NCI-H460 (cell line): Measurements from ENCODE around the gene ABO. TPM values are rescaled to one million over a fixed set of nuclear protein-coding genes. Genes with fewer than 3 reads are reported as not detected.
"Not testable (repeated sequence)": the region's sequence is repeated elsewhere in the genome, so short reads cannot be mapped to it uniquely, and the experiment has no call there.

ENCODE experiments used
- DNase-seq: peaks from one replicate; pipeline ENCODE4 v3.0.0-alpha.2; 2016; ENCODE audit warnings: low read depth; ENCODE audit errors: extremely low read depth
- total RNA-seq: library from RNA; depleted of rRNA; stranded (reverse); fragments of >200 nt; shearing (Covaris generic); gene quantifications from 2 replicates; pipeline ENCODE4 v1.2.3, GENCODE V29; 2014

Gene ABO
- total RNA-seq, 1 experiment from 2014 or later: not detected

GRCh38 chr9:133294257-133294656, 19.3 kb upstream of the ABO start:
- DNase-seq: no peak

GRCh38 chr9:133290751-133291302, 15.8 kb upstream of the ABO start:
- DNase-seq: no peak

- DNase-seq: no peak
Measured at GRCh38 chr9:133286523-133286922, 11.5 kb upstream of the ABO start.

- no peak for DNase-seq
Measured at GRCh38 chr9:133285252-133285775, 10.3 kb upstream of the ABO start.

GRCh38 chr9:133284362-133284761, 9.4 kb upstream of the ABO start:
- no peak for DNase-seq

- not testable (repeated sequence) for DNase-seq
Measured at GRCh38 chr9:133283255-133284032, 8.4 kb upstream of the ABO start.

- DNase-seq: no peak
Measured at GRCh38 chr9:133282464-133283238, 7.7 kb upstream of the ABO start.

- no peak for DNase-seq
Measured at GRCh38 chr9:133280392-133280791, 5.4 kb upstream of the ABO start.

GRCh38 chr9:133278161-133279114, 3.4 kb upstream of the ABO start:
- no peak for DNase-seq

- no peak for DNase-seq
Measured at GRCh38 chr9:133277467-133277866, 2.5 kb upstream of the ABO start.

GRCh38 chr9:133276923-133277322, 1.9 kb upstream of the ABO start:
- no peak for DNase-seq

GRCh38 chr9:133276001-133276884, 1.2 kb upstream of the ABO start:
- DNase-seq: no peak

GRCh38 chr9:133274236-133275104, 531 bp downstream of the ABO start:
- DNase-seq: no peak

GRCh38 chr9:133273819-133274218, 1.2 kb downstream of the ABO start:
- no peak for DNase-seq

GRCh38 chr9:133273098-133273497, 1.9 kb downstream of the ABO start:
- DNase-seq: no peak

- DNase-seq: no peak
Measured at GRCh38 chr9:133269537-133270362, 5.3 kb downstream of the ABO start.

- not testable (repeated sequence) for DNase-seq
Measured at GRCh38 chr9:133269136-133269535, 5.9 kb downstream of the ABO start.
